K562 (cell line): Measurements from ENCODE around the gene USP48. TPM values are rescaled to one million over a fixed set of nuclear protein-coding genes. Genes with fewer than 3 reads are reported as not detected.
A peak's percentile ranks its signal among the peaks of the same experiment; 100 is the strongest.

ENCODE experiments used
- ARID1B ChIP-seq: fragments of 450-650 bp; IDR thresholded peaks from 2 replicates; pipeline ENCODE4 v1.6.1; 2016; ENCODE audit warnings: antibody characterized with exemption, mild to moderate bottlenecking, inconsistent platforms
- BRCA1 ChIP-seq, 2 experiments: fragments of 450-650 bp in 1 of 2; sonication (generic) in 1 of 2; formaldehyde crosslinking in 1 of 2; IDR thresholded peaks; 2 replicates each; pipeline versions ENCODE4 v1.5.0 to v1.6.1; 2017 to 2020; ENCODE audit warnings: mild to moderate bottlenecking in 1 of 2, missing genetic modification reagents in 1 of 2
- CREM ChIP-seq: IDR thresholded peaks from 2 replicates; pipeline ENCODE4 v1.6.1; 2014; ENCODE audit warnings: antibody characterized with exemption, low read depth
- L3MBTL2 ChIP-seq: fragments of 450-650 bp; IDR thresholded peaks from 2 replicates; pipeline ENCODE4 v1.6.1; 2016; ENCODE audit warnings: mild to moderate bottlenecking, moderate library complexity
- MAX ChIP-seq: sonication (generic); formaldehyde crosslinking; IDR thresholded peaks from 2 replicates; pipeline ENCODE4 v1.9.0; 2022; ENCODE audit warnings: mild to moderate bottlenecking, missing genetic modification reagents
- MITF ChIP-seq: IDR thresholded peaks from 2 replicates; pipeline ENCODE4 v1.6.1; 2014; ENCODE audit warnings: antibody characterized with exemption
- NFE2 ChIP-seq: IDR thresholded peaks from 2 replicates; pipeline ENCODE4 v1.6.1; 2014; ENCODE audit warnings: antibody characterized with exemption, low read depth
- RCOR1 ChIP-seq, 2 experiments: IDR thresholded peaks; 2 replicates each; pipeline ENCODE4 v1.6.1; 2012; ENCODE audit warnings: low read depth in 2 of 2, low read length in 2 of 2, borderline replicate concordance in 1 of 2, improper control_type of control experiment in 1 of 2
- TRIM28 ChIP-seq: fragments of 450-650 bp; IDR thresholded peaks from 2 replicates; pipeline ENCODE4 v1.6.1; 2017
- polyA plus RNA-seq, 8 experiments: library from polyadenylated mRNA; depleted of rRNA in 4 of 8; stranded (reverse) in 5 of 8; unstranded in 3 of 8; fragments of >200 nt; fragmentation: Nextera tagmentation in 2 of 8; fragmentation: Illumina TruSeq in 1 of 8; extraction: Ambion mirVana in 2 of 8; extraction: Trizol in 1 of 8; gene quantifications; 2 replicates each; pipeline versions ENCODE4 v1.2.1 to v1.2.3, GENCODE V29; 2011 to 2014; ENCODE audit warnings: inconsistent platforms in 1 of 8, missing spikeins in 1 of 8
- total RNA-seq, 7 experiments: library from RNA; depleted of rRNA in 6 of 7; stranded (reverse); fragments of >200 nt in 6 of 7; fragmentation: Illumina TruSeq in 2 of 7; extraction: Trizol in 2 of 7; gene quantifications; 2 replicates each; pipeline versions ENCODE4 v1.2.1 to v1.2.3, GENCODE V29; 2011 to 2021; ENCODE audit warnings: low replicate concordance in 1 of 7
- TF ChIP-seq, protein P1 (sequence below), 2 experiments: fragments of 450-650 bp; IDR thresholded peaks; 2 replicates each; pipeline ENCODE4 v1.6.1; 2016
- TF ChIP-seq, protein P2 (sequence below): sonication (generic); formaldehyde crosslinking; IDR thresholded peaks from 2 replicates; pipeline ENCODE4 v1.8.0; 2022; ENCODE audit warnings: missing genetic modification reagents, mild to moderate bottlenecking, moderate library complexity, borderline replicate concordance
- TF ChIP-seq, protein P3 (sequence below), 2 experiments: fragments of 450-650 bp; IDR thresholded peaks; 2 replicates each; pipeline ENCODE4 v1.6.1; 2018; ENCODE audit warnings: mild to moderate bottlenecking in 2 of 2, low read depth in 1 of 2; ENCODE audit not compliant: partially characterized antibody in 2 of 2
- TF ChIP-seq, protein P4 (sequence below): sonication (generic); formaldehyde crosslinking; IDR thresholded peaks from 2 replicates; pipeline ENCODE4 v1.8.0; 2022; ENCODE audit warnings: mild to moderate bottlenecking, missing genetic modification reagents

The USP48 gene
- total and polyA plus RNA-seq, 9 of the 15 experiments (the other 6 are each of a cell fraction or from before 2014, with no cell fraction given): 23.3 to 123 (median 106) TPM

GRCh38 chr1:21638531-21639341 lies 144.2 kb downstream of the USP48 start (continued):
- peak; percentile 93 for TF ChIP-seq ARID1B
- peak; percentile 98 for TF ChIP-seq NFE2
- TF ChIP-seq CREM: peak; percentile 87
- TF ChIP-seq, protein P1, sequence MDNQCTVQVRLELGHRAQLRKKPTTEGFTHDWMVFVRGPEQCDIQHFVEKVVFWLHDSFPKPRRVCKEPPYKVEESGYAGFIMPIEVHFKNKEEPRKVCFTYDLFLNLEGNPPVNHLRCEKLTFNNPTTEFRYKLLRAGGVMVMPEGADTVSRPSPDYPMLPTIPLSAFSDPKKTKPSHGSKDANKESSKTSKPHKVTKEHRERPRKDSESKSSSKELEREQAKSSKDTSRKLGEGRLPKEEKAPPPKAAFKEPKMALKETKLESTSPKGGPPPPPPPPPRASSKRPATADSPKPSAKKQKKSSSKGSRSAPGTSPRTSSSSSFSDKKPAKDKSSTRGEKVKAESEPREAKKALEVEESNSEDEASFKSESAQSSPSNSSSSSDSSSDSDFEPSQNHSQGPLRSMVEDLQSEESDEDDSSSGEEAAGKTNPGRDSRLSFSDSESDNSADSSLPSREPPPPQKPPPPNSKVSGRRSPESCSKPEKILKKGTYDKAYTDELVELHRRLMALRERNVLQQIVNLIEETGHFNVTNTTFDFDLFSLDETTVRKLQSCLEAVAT (IDR thresholded peaks at IDR 0.05): peak in 1 of 2 experiments; percentile 16; a peak in 1 of 4 replicates
- 0 out of 2 replicates have a peak, but pooled peaks have one; percentile 5 for TF ChIP-seq L3MBTL2
- TF ChIP-seq, protein P2, sequence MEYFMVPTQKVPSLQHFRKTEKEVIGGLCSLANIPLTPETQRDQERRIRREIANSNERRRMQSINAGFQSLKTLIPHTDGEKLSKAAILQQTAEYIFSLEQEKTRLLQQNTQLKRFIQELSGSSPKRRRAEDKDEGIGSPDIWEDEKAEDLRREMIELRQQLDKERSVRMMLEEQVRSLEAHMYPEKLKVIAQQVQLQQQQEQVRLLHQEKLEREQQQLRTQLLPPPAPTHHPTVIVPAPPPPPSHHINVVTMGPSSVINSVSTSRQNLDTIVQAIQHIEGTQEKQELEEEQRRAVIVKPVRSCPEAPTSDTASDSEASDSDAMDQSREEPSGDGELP (CRISPR knock-in tag): peak; percentile 63; the same call in 1 of the 2 replicates
- 0 out of 2 replicates have a peak, but pooled peaks have one; percentile 22 for TF ChIP-seq TRIM28
- TF ChIP-seq, protein P3, sequence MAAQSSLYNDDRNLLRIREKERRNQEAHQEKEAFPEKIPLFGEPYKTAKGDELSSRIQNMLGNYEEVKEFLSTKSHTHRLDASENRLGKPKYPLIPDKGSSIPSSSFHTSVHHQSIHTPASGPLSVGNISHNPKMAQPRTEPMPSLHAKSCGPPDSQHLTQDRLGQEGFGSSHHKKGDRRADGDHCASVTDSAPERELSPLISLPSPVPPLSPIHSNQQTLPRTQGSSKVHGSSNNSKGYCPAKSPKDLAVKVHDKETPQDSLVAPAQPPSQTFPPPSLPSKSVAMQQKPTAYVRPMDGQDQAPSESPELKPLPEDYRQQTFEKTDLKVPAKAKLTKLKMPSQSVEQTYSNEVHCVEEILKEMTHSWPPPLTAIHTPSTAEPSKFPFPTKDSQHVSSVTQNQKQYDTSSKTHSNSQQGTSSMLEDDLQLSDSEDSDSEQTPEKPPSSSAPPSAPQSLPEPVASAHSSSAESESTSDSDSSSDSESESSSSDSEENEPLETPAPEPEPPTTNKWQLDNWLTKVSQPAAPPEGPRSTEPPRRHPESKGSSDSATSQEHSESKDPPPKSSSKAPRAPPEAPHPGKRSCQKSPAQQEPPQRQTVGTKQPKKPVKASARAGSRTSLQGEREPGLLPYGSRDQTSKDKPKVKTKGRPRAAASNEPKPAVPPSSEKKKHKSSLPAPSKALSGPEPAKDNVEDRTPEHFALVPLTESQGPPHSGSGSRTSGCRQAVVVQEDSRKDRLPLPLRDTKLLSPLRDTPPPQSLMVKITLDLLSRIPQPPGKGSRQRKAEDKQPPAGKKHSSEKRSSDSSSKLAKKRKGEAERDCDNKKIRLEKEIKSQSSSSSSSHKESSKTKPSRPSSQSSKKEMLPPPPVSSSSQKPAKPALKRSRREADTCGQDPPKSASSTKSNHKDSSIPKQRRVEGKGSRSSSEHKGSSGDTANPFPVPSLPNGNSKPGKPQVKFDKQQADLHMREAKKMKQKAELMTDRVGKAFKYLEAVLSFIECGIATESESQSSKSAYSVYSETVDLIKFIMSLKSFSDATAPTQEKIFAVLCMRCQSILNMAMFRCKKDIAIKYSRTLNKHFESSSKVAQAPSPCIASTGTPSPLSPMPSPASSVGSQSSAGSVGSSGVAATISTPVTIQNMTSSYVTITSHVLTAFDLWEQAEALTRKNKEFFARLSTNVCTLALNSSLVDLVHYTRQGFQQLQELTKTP (IDR thresholded peaks at IDR 0.05; ENCODE audit: low read depth in 1 of 2, partially characterized antibody in 2 of 2): peak in 1 of 2 experiments; percentile 15
- no peak for TF ChIP-seq BRCA1 (IDR thresholded peaks at IDR 0.05)
- no peak for TF ChIP-seq BRCA1 (CRISPR knock-in tag; IDR thresholded peaks at IDR 0.05)
- peak; percentile 35 for TF ChIP-seq MAX
- TF ChIP-seq RCOR1 (IDR thresholded peaks at IDR 0.05; ENCODE audit: borderline replicate concordance in 1 of 2, low read depth in 2 of 2, low read length in 2 of 2): peak in 1 of 2 experiments; percentile 68; a peak in 2 of 4 replicates
- TF ChIP-seq, protein P4, sequence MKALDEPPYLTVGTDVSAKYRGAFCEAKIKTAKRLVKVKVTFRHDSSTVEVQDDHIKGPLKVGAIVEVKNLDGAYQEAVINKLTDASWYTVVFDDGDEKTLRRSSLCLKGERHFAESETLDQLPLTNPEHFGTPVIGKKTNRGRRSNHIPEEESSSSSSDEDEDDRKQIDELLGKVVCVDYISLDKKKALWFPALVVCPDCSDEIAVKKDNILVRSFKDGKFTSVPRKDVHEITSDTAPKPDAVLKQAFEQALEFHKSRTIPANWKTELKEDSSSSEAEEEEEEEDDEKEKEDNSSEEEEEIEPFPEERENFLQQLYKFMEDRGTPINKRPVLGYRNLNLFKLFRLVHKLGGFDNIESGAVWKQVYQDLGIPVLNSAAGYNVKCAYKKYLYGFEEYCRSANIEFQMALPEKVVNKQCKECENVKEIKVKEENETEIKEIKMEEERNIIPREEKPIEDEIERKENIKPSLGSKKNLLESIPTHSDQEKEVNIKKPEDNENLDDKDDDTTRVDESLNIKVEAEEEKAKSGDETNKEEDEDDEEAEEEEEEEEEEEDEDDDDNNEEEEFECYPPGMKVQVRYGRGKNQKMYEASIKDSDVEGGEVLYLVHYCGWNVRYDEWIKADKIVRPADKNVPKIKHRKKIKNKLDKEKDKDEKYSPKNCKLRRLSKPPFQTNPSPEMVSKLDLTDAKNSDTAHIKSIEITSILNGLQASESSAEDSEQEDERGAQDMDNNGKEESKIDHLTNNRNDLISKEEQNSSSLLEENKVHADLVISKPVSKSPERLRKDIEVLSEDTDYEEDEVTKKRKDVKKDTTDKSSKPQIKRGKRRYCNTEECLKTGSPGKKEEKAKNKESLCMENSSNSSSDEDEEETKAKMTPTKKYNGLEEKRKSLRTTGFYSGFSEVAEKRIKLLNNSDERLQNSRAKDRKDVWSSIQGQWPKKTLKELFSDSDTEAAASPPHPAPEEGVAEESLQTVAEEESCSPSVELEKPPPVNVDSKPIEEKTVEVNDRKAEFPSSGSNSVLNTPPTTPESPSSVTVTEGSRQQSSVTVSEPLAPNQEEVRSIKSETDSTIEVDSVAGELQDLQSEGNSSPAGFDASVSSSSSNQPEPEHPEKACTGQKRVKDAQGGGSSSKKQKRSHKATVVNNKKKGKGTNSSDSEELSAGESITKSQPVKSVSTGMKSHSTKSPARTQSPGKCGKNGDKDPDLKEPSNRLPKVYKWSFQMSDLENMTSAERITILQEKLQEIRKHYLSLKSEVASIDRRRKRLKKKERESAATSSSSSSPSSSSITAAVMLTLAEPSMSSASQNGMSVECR (CRISPR knock-in tag): 0 out of 2 replicates have a peak, but pooled peaks have one; percentile 37
- peak; percentile 89 for TF ChIP-seq MITF
